ENCODE measurements around the gene PRELID2.
"Not testable (repeated sequence)": the region's sequence is repeated elsewhere in the genome, so short reads cannot be mapped to it uniquely, and the experiment has no call there.

The PRELID2 gene

DNA sequence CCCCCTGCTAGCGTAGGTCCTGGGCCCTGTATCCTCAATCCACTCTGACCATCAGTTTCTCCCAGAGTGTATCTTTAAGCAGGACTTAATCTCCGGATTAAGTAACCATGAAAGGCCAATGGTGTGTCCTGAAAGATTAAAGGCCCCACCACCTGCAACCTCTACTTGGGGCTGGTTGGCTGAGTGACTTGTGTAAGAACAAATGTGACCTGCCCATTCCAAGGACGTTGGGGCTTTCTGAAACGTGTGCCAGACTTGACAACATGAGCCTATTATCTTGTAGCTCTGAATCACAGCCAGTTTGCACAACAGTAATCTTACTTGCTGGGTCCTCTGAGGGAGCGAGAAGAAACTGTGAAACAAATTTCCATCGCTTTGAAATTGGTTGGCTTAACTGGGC, 3.1 kb upstream of the PRELID2 start:
- H3K27me3 ChIP-seq (ENCODE audit: insufficient read depth, insufficient read length) = peaks cover 8% of the 10 kb centered on the region
- DNase-seq (ENCODE audit: low read depth, low spot score) = no peak
- no peaks in the 10 kb centered on the region for H3K9me3 ChIP-seq (ENCODE audit: insufficient read depth, low read length)
- no peak overlapping the region for H3K4me3 ChIP-seq (ENCODE audit: insufficient read length, low read depth)
- TF ChIP-seq YY1 (IDR thresholded peaks at IDR 0.05; ENCODE audit: insufficient read depth, insufficient read length) = no peak
- TF ChIP-seq ZNF274 (IDR thresholded peaks at IDR 0.05; ENCODE audit: low read depth, low read length) = no peak
- no peak for TF ChIP-seq SUZ12 (IDR thresholded peaks at IDR 0.05; ENCODE audit: extremely low read depth, insufficient read depth, insufficient read length)
- H3K4me1 ChIP-seq (ENCODE audit: insufficient read depth, insufficient read length) = no peaks in the 10 kb centered on the region
- H3K36me3 ChIP-seq (ENCODE audit: insufficient read depth, insufficient read length, low read length) = no peaks in the 10 kb centered on the region
- H3K9ac ChIP-seq (ENCODE audit: insufficient read length, low read depth) = no peak overlapping the region

DNA sequence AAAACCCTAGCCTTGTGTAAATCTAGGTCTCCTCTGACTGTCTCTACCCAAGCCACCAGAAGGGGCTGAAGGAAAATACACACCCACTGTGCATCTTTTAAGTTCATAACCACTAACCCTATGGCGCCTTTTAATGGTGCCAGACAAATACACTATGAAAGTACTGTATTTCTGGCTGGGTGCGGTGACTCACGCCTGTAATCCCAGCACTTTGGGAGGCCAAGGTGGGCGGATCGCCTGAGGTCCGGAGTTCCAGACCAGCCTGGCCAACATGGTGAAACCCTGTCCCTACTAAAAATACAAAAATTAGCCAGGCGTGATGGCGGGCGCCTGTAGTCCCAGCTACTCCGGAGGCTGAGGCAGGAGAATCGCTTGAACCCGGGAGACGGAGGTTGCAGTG, 1.1 kb upstream of the PRELID2 start:
- H3K27me3 ChIP-seq (ENCODE audit: insufficient read depth, insufficient read length); H3K4me1 ChIP-seq (ENCODE audit: insufficient read depth, insufficient read length); H3K9ac ChIP-seq (ENCODE audit: insufficient read length, low read depth); H3K36me3 ChIP-seq (ENCODE audit: insufficient read depth, insufficient read length, low read length); H3K9me3 ChIP-seq (ENCODE audit: insufficient read depth, low read length); DNase-seq (ENCODE audit: low read depth, low spot score): not testable (repeated sequence)
- peak overlapping the region; percentile 66 for H3K4me3 ChIP-seq (ENCODE audit: insufficient read length, low read depth)

GRCh38 chr5:145835848-145836239, 702 bp upstream of the PRELID2 start:
- no peak for TF ChIP-seq ZNF274 (IDR thresholded peaks at IDR 0.05; ENCODE audit: low read depth, low read length)
- no peak for TF ChIP-seq YY1 (IDR thresholded peaks at IDR 0.05; ENCODE audit: insufficient read depth, insufficient read length)
- TF ChIP-seq SUZ12 (IDR thresholded peaks at IDR 0.05; ENCODE audit: extremely low read depth, insufficient read depth, insufficient read length) = no peak
- H3K36me3 ChIP-seq (ENCODE audit: insufficient read depth, insufficient read length, low read length) = no peaks in the 10 kb centered on the region
- H3K4me1 ChIP-seq (ENCODE audit: insufficient read depth, insufficient read length) = no peaks in the 10 kb centered on the region
- peaks cover 8% of the 10 kb centered on the region for H3K27me3 ChIP-seq (ENCODE audit: insufficient read depth, insufficient read length)
- DNase-seq (ENCODE audit: low read depth, low spot score) = no peak
- H3K4me3 ChIP-seq (ENCODE audit: insufficient read length, low read depth) = peak overlapping the region; percentile 66
- H3K9ac ChIP-seq (ENCODE audit: insufficient read length, low read depth) = peak overlapping the region; percentile 62
- H3K9me3 ChIP-seq (ENCODE audit: insufficient read depth, low read length) = no peaks in the 10 kb centered on the region

DNA sequence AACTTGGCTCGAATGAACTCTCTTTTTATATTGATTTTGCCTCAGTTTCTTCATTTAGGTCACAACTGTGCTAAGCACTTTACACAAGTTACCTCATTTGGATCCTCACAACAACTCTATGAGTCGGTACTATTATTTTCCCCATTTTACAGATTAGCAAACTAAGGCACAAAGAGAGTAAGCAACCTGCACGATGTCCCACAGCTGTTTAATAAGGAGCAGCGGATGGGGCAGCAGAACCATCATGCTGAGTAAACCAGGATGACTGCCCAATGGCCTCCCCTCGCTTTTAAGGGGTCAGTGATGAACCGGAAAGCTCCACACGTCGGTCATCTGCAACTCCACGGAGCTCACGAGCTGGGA, 607 bp downstream of the PRELID2 start:
- peak overlapping the region; percentile 66 for H3K4me3 ChIP-seq (ENCODE audit: insufficient read length, low read depth)
- peak overlapping the region; percentile 50 for H3K9ac ChIP-seq (ENCODE audit: insufficient read length, low read depth)
- H3K9me3 ChIP-seq (ENCODE audit: insufficient read depth, low read length) = no peaks in the 10 kb centered on the region
- no peak for TF ChIP-seq ZNF274 (IDR thresholded peaks at IDR 0.05; ENCODE audit: low read depth, low read length)
- no peak for TF ChIP-seq SUZ12 (IDR thresholded peaks at IDR 0.05; ENCODE audit: extremely low read depth, insufficient read depth, insufficient read length)
- no peak for TF ChIP-seq YY1 (IDR thresholded peaks at IDR 0.05; ENCODE audit: insufficient read depth, insufficient read length)
- peaks cover 8% of the 10 kb centered on the region for H3K27me3 ChIP-seq (ENCODE audit: insufficient read depth, insufficient read length)
- H3K4me1 ChIP-seq (ENCODE audit: insufficient read depth, insufficient read length) = no peaks in the 10 kb centered on the region
- no peaks in the 10 kb centered on the region for H3K36me3 ChIP-seq (ENCODE audit: insufficient read depth, insufficient read length, low read length)
- DNase-seq (ENCODE audit: low read depth, low spot score) = no peak

GRCh38 chr5:145833631-145834200, 1.4 kb downstream of the PRELID2 start:
- Histone ChIP-seq H3K9me3 (ENCODE audit: insufficient read depth, low read length) (no peaks in the 10 kb centered on the region), H3K36me3 (ENCODE audit: insufficient read depth, insufficient read length, low read length) (no peaks in the 10 kb centered on the region), H3K27me3 (ENCODE audit: insufficient read depth, insufficient read length) (peaks cover 8% of the 10 kb centered on the region), H3K4me3 (ENCODE audit: insufficient read length, low read depth) (no peak overlapping the region), H3K9ac (ENCODE audit: insufficient read length, low read depth) (no peak overlapping the region), H3K4me1 (ENCODE audit: insufficient read depth, insufficient read length) (no peaks in the 10 kb centered on the region)
- no peak for DNase-seq (ENCODE audit: low read depth, low spot score)
- TF ChIP-seq YY1 (IDR thresholded peaks at IDR 0.05; ENCODE audit: insufficient read depth, insufficient read length) (no peak), SUZ12 (IDR thresholded peaks at IDR 0.05; ENCODE audit: extremely low read depth, insufficient read depth, insufficient read length) (no peak), ZNF274 (IDR thresholded peaks at IDR 0.05; ENCODE audit: low read depth, low read length) (no peak)

- Histone ChIP-seq H3K4me1 (ENCODE audit: insufficient read depth, insufficient read length) (no peaks in the 10 kb centered on the region), H3K36me3 (ENCODE audit: insufficient read depth, insufficient read length, low read length) (no peaks in the 10 kb centered on the region), H3K9me3 (ENCODE audit: insufficient read depth, low read length) (no peaks in the 10 kb centered on the region), H3K27me3 (ENCODE audit: insufficient read depth, insufficient read length) (peaks cover 8% of the 10 kb centered on the region), H3K4me3 (ENCODE audit: insufficient read length, low read depth) (no peak overlapping the region), H3K9ac (ENCODE audit: insufficient read length, low read depth) (no peak overlapping the region)
- no peak for TF ChIP-seq YY1 (IDR thresholded peaks at IDR 0.05; ENCODE audit: insufficient read depth, insufficient read length)
- TF ChIP-seq SUZ12 (IDR thresholded peaks at IDR 0.05; ENCODE audit: extremely low read depth, insufficient read depth, insufficient read length) = no peak
- no peak for TF ChIP-seq ZNF274 (IDR thresholded peaks at IDR 0.05; ENCODE audit: low read depth, low read length)
- no peak for DNase-seq (ENCODE audit: low read depth, low spot score)
These were observed 4.5 kb downstream of the PRELID2 start for GRCh38 chr5:145830594-145830993.

DNA sequence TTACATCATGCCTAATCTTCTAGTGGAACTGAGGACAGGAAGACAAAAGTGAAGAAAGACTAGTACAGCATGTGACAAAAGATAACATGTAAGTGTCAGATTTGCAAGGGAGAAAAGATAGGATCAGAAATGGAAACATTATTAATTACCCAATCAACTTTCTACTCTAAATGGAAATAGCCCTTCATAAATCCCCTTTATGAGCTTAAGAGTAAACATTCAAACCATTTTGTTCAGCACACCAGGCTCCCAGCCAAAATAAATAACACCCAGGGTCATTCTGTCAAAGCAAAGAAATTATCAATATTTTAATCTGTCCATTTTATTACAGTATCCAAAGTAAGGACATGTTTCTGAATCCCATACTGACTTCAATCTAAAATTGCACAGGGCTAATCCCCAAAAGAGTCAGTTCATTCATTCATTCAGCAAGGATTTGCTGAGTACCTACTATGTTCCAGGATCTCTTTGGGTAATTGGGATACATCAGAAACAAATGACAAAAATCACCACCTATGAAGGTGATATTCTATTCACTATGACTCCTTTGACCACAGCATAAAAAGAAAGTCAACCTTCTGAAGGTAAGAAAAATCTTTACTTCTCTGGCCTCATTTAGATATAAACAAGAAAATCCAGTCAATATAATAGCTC, 5.3 kb downstream of the PRELID2 start:
- no peak for DNase-seq (ENCODE audit: low read depth, low spot score)
- no peak overlapping the region for H3K9ac ChIP-seq (ENCODE audit: insufficient read length, low read depth)
- H3K27me3 ChIP-seq (ENCODE audit: insufficient read depth, insufficient read length) = peaks cover 5% of the 10 kb centered on the region
- no peak overlapping the region for H3K4me3 ChIP-seq (ENCODE audit: insufficient read length, low read depth)
- H3K36me3 ChIP-seq (ENCODE audit: insufficient read depth, insufficient read length, low read length) = no peaks in the 10 kb centered on the region
- no peaks in the 10 kb centered on the region for H3K9me3 ChIP-seq (ENCODE audit: insufficient read depth, low read length)
- TF ChIP-seq YY1 (IDR thresholded peaks at IDR 0.05; ENCODE audit: insufficient read depth, insufficient read length) (no peak), SUZ12 (IDR thresholded peaks at IDR 0.05; ENCODE audit: extremely low read depth, insufficient read depth, insufficient read length) (no peak)
- no peaks in the 10 kb centered on the region for H3K4me1 ChIP-seq (ENCODE audit: insufficient read depth, insufficient read length)
